Hematopoietic multipotent progenitor cell (in vitro differentiated cells): Measurements from ENCODE around the gene LYST. TPM values are rescaled to one million over a fixed set of nuclear protein-coding genes. Genes with fewer than 3 reads are reported as not detected.
"Not testable (repeated sequence)": the region's sequence is repeated elsewhere in the genome, so short reads cannot be mapped to it uniquely, and the experiment has no call there.

Experiments
- DNase-seq, 3 donors: peaks; one replicate each; pipeline ENCODE4 v3.0.0-alpha.2; 2011 to 2015; ENCODE audit warnings: low read depth in 2 of 3, low spot score in 2 of 3
- total RNA-seq: library from RNA; depleted of rRNA; stranded (reverse); fragments of >200 nt; gene quantifications from one replicate; pipeline ENCODE4 v1.2.3, GENCODE V29; 2012

Gene LYST
- total RNA-seq, 1 donor = 11.0 TPM

DNA sequence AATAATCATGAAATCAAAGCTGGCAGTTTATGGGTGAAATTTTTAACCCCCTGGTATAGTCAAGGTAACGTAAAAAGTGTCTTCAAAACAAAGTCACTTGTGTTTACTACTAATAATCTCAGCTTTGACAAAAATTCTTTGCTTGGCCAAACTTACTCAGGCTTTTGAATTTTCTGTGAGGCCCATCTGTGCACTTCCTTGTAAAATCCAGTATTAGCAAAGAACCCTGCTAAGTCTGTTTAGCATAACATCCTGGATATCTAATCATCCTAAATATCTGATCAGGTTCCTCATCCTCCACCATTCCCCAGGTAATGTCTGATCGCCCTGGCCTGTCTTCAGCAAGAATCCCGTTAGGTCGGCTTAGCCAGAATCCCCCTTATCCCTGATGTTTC lies 3.0 kb downstream of the LYST start:
- DNase-seq = no peak

DNA sequence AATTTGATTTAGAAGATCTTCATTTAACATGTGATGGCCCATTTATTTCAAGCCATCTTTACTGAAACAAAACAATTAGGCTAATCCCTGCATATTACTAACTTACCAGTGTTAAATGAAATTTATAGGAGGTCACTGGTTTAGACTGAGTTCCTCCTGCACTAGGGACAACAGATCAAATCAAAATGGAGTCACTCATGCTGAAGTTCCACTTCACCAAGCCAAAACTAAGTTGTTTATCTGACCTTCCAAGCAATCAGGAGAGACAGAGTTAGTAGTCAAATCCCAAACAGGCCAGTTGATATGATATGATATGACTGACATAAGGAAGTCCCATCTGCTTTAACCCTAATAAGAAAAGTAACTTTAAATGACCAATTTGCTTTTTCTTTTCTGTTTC lies 4.8 kb downstream of the LYST start:
- no peak for DNase-seq

DNA sequence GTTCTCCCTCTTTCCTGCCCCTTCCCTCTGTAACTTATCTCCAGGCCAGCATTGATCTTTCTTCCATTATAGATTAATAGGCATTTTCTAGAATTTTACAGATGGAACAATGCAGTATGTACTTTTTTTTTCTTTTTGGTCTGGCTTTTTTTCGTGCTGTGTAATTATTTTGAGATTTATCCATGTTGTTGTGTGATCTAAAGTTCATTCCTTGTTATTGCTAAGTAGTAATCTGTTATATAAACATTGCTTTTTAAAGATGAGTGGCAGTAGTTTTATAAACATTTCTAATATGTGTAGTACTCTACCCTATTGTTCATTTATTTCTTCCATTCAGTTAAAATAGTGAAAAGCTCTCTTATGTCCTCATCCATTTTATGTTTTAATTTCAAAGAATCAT lies 5.9 kb downstream of the LYST start:
- DNase-seq = no peak

DNA sequence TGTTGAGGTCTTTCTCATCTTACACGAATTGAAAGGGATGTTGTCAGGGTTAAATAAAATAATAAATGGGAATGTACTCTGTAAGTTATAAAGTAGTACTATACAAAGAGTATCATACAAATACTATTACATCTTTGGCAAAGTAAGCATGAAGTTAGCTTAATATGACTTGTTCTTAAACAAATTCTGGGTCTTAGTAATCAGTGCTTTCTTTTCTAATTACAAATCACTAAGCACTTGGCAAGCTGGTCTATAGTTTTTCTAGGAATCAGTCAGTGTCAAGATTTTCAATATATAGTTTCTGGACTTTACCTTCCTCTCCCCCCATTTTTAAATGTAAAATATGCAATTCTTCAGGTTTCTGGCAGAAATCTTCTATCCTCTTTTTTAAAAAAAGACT lies 6.9 kb downstream of the LYST start:
- DNase-seq = no peak

DNA sequence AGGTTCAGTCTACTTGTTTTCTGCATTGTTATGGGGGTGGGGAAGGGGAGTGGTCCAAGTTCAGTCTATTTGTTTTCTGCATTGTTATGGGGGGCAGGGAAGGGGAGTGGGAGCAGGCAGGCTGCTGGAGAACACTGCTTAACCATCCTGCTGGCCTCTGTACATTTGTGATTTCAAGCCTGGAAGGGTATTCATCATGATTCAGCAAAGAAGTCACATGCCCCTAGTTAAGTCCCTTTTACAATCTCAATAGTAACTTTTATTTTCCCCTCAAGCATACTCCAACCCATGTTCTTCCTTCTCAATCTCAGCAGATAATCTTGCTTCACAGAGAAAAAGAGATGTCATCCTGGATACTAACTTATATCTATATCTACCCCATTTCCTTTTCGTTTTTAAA lies 7.9 kb downstream of the LYST start:
- no peak for DNase-seq

DNA sequence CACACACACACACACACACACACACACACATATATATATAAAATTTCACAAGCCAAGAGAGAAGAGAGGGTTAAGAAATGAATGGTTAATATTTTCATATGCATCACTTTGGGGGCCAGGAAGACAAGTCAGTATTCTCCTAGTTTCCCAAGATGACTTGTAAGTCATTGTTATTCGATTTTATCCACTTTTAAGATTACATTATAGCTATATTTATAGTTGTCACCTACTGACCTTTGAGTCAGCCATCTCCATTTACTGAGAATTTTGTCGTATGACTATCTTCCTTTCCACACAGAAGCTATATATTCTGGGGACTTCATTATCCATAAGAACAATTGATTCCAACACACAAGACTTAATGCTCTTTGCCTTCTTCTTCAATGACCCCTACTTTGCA lies 8.9 kb downstream of the LYST start:
- DNase-seq = no peak

DNA sequence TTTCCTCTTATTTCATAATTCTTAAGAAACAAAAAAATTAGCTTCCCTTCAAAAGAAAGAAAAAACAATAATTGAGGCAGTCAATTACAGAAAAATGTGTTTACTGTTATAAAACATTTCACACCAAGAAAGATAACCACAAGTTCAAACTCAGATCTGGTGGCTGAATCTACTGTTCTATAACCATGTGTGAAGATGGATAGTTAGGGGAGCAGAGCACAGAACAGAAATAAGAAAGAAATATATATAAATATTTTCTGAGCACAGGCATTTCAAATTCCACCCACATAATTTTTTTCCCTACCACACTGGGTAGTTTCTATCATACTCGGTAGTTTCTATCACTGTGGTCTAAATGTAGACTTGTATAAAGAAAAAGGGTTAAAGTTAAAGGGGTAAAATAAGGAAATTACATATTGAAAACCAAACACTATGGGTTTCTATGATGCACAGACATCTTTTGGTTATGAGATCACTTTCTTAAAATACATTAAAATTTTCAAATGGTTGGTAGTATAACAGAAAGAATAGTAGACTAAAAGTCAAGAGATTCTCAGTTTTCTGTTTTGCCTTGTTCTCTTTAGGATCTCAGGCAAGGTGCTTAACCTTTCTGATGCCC lies 10.8 kb downstream of the LYST start:
- no peak for DNase-seq

DNA sequence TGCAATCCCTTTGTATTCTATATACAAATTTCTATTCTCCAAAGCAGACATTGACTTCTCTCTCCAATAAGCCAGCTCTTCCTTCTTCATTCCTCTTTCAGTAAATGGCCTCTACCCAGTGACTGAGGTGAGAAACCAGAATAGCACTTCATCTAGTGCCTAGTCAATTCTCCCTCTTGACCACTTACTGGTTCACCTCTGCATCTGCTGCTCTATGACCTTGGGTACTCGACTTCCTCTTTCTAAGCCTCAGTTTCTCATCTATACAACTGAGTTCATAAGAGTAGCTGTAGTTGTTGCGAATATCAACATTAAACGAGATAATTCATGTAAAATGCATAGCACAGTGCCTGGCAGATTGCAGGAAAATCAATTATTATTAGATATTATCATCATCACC lies 12.4 kb downstream of the LYST start:
- DNase-seq = no peak

DNA sequence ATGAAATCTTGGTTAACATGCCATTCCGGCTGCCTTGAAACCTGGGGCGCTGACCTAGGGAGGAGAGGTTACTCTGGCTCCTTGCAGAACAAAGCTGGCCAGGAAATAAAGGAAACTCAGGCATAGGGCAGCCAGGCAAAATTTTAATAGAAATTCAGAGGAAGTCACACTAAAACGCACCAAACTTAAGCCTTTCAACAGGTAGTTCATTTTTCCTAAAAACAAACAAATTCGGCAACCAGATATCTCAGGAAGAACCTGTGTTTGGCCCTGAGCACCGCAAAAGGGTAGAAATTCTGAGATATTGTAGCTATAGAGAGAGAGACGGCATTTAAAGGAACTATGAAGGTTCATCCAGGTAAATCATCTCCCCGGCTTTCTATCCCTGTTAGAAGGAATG lies 13.1 kb downstream of the LYST start:
- DNase-seq = no peak

DNA sequence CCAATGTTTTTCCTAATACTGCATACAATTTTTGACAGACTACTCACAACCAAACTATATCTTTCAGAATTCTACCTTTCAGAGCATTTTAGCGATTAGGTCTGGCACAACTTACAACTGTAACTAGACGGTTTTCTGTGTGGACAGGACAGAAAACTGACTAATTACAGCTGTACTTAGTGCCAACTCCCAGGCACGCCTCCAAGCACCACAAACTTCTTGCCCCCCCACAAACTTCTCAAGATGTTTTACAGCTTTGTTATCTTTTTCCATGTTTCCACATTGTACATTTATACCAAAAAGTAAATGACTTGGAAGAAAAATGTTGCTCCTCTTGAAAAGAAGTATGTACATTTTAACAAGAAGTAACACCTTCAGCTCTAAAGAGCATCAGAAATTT lies 13.8 kb downstream of the LYST start:
- no peak for DNase-seq

DNA sequence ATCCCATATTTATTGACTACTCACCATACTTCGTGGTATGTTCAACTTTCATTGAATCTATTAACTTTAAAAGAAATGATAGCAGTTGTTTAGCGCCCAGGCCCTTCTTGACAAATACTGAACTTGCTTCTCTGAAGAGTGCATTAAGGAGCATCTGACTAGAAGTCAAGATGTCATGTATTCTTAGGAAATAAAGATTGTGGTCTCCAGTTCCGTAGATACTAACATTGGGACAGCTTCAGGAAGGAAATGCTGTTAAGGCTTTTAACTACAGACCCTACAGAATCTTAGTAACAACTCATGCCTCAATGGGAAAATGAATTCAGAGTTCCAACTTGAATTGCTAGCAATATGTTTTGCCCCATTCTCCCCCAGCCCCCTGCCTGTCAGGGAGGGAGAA lies 14.8 kb downstream of the LYST start:
- DNase-seq = no peak

DNA sequence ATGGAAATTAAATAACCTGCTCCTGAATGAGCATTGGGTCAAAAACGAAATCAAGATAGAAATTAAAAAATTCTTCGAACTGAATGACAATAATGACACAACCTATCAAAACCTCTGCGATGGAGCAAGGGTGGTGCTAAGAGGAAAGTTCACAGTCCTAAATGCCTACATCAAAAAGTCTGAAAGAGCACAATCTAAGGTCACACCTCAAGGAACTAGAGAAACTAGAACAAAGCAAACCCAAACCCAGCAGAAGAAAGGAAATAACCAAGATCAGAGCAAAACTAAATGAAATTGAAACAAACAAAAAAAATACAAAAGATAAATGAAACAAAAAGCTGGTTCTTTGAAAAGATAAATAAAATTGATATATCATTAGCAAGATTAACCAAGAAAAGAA lies 18.5 kb downstream of the LYST start:
- not testable (repeated sequence) for DNase-seq

DNA sequence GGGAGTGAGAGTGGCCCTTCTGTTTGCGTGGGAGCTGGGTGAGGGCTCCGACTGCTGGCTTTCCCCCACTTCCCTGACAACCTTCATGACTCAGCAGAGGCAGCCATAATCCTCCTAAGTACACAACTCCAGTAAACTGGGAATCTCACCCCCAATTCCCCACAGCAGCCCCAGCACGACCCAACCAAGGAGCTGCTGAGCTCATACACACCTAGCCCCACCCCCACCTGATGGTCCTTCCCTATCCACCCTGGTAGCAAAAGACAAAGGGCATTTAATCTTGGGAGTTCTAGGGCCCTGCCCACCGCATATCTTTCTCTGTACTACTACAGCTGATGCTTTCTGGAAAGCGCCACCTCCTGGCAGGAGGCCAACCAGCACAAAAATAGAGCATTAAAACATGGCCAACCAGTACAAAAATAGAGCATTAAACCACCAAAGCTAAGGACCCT lies 21.0 kb downstream of the LYST start:
- not testable (repeated sequence) for DNase-seq

DNA sequence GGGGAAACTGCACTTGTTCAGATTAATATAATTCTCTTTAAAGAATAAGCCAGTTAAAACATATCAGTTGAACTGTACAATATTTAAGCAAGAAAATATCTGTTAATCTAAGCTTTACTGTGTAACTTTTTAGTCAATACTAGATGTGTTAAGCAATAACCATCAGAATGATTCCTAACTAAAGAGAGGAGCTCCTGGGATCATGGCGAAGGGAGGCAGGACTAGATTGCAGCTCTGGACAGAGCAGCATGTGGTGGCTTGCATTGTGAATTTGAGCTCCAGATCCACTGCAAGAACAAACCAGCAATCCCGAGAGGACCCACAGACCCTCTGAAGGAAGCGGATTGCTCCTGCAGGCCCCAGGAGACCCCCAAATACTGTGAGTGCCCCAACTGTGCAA lies 21.9 kb downstream of the LYST start:
- no peak for DNase-seq

DNA sequence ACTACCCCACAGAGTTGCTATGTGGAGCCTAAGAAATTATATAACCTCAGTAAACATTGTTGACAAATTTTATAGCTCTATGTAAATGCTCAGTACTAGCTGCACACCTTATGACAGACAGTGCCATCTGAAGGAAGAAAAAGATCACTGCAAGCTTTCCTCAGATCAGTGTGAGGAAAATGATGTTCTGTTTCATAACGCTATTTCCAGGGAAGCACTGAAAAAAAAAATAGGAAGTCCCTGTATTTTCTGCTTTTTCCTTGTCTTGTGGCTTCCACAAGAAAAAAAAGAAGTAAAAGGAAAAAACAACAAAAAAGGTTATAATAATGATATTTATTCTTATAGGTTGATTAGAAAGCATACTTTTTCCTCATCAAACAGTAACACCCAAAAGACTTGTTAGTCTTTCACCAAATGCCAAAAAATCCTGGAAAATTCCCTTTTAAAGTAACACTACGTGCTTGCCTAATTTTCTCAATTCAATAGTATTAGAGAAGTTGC lies 23.2 kb downstream of the LYST start:
- DNase-seq = peak in 1 of 3 donors; percentile 22

DNA sequence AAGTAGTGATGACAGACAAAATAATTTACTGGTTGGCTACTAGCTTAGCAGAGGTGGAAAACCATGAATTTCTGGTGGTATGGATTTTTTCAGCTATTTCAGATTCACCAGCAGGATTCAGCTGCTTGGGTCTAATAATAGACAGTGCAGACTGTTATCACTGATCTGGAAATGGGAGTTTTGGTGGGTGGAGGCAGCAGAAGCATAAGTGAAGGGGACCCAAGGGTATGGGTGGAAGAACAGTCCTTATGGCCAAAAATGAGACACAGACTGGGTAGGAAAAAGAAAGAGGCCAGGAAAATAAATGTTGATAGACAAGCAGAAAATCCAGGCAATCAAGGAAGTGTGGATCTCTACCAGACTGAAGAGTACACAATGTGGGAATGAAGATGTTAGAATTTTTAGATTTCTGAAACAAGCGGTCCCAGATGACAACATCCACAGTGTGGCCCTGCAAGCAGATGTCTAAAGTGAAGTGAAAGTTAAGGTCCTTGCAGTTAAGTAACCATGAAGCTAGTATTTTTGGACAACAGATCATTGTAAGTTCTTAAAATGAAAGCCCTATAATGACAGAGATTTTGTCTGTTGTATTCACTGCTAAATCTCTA lies 24.7 kb downstream of the LYST start:
- no peak for DNase-seq

DNA sequence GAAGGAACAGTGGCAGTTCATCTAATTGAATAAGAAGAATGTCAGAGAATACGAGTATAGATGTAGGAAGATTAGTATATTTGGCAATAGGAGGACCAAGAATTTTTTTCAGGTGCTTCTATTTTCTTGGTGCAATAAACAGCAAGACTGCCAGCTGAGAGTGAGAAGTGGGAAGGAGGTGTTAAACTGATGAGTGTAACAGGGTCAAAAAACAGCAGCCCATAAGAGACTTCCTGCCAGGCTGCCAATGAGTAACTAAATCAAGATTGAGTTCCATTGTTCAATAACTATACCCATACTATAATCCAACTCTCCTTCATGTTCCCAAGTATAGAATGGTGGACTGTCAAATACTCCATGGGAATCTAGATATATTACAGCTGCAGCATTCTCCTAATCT lies 28.7 kb downstream of the LYST start:
- DNase-seq = no peak

DNA sequence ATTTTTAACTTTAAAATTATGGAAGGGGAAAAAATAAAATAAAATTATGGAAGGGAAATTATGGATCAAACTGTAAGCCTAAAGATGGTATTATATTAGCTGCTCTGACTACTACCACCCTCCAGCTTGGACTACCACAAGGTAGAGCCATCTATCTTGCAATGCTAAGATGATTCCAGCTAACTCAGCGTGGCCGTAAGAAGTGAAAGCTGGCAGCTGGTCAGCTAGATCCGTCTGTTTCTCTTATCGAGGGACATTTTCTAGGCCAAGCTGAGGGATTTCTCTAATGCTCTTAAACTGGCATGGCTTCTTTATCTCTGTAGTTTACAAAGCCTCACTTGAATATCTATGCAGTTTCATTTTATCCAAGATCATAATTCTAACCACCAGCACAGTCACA lies 31.5 kb downstream of the LYST start:
- DNase-seq = no peak

DNA sequence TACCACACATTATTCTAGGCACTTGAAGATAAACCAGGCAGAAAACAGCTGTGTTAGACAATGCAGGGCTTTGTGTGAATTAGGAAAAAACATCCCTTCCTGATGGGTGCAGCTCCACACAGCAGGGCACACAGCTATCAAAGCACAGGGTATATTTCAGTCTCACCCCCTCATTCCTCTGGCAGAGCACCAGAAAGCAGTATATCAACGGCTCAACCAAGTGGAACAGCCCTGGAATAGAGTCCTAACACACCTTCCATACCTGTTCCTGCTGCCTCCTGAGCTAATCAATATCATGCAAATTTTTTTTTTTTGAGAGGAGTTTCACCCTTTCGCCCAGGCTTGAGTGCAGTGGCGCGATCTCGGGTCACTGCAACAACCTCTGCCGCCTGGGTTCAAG lies 32.1 kb downstream of the LYST start:
- DNase-seq = no peak

DNA sequence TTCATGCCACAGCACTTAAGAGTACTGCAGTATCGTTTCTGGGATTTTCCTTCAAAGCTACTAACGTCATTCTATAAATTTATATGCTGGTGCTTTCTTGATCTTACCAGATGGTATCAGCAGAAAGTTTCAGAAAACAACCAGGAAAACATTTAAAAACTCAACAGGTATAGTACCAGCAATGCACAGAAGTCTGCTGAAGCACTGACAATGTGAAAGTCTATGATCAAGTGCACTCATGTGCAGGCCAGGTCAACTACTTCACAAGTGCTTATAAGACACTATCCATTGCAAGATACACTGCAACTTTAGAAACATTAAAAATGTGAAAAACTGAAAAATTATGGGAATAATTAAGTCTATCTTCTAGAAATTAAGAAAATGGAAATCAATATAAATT lies 34.7 kb downstream of the LYST start:
- no peak for DNase-seq

DNA sequence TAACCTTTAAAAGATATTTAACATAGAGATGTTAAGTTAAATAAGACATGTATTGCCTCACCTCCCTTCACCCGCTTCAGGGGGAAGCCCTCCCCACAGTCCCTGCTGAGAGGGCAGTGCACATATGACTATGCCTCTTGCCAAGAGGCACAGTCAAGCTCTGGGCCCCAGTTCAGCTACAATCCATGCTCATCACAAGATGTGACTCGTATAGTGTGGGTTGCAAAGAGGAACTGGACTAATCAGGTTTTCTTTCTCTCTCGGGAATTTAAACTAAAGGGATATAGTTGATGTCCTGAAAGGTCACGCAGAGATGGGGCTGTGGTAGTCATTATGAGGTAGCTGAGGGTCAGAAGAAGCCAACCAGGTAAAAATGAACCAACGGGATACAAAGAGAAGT lies 35.6 kb downstream of the LYST start:
- no peak for DNase-seq

DNA sequence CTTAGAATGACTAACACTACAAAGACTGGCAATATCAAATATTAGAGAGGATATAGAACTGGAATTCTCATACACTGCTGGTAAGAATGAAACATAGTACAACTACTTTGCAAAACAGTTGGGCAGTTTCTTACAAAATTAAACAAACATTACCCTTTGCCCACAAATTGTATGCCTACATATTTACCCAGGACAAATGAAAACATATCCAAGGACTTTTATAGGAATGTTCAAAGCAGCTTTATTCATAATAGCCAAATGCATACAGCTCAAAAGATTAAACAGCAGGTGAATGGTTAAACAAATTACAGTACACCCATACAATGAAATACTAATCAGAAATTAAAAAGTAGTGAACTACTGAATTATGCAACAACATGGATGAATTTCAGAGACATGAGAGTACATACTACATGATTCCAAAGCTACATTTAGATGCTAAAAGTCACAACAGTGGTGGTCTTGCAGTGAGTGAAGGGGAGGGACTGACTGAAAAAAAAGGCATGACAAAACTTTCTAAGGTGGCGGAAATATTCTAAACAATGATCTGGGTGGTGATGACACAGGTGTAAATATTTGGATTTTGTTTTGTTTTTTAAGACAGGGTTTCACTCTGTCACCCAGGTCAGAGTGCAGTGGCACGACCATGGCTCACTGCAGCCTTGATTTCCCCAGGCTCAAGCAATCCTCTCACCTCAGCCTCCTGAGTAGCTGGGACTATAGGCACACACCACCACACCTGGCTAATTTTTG lies 40.4 kb downstream of the LYST start:
- no peak for DNase-seq
